ENCODE data around the gene EPHB4. TPM values are rescaled to one million over a fixed set of nuclear protein-coding genes. Genes with fewer than 3 reads are reported as not detected.
A peak's percentile ranks its signal among the peaks of the same experiment; 100 is the strongest.

EPHB4 gene
- total RNA-seq (7.3 TPM), polyA plus RNA-seq (9.6 TPM)
- long read RNA-seq, donor 1 = 0 reads
- long read RNA-seq, donor 2 = 0 reads
- long read RNA-seq, donor 3, full-length matches to known transcripts = 1 of 60 reads
- long read RNA-seq, donor 3, partial matches to known transcripts = 59 of 60 reads
- long read RNA-seq, donor 3, other reads (novel, unspliced or antisense) = 0 of 60 reads
- long read RNA-seq, donor 4, partial matches to known transcripts = 63 of 63 reads
- long read RNA-seq, donor 4, other reads (novel, unspliced or antisense) = 0 of 63 reads
- long read RNA-seq, donor 5, partial matches to known transcripts = 5 of 5 reads
- long read RNA-seq, donor 5, other reads (novel, unspliced or antisense) = 0 of 5 reads
- long read RNA-seq, donor 6, full-length matches to known transcripts = 3 of 61 reads
- long read RNA-seq, donor 6, partial matches to known transcripts = 37 of 61 reads
- long read RNA-seq, donor 6, other reads (novel, unspliced or antisense) = 21 of 61 reads
- long read RNA-seq, donor 7 = 0 reads
- long read RNA-seq, donor 8, full-length matches to known transcripts = 1 of 1 reads
- long read RNA-seq, donor 8, partial matches to known transcripts = 0 of 1 reads
- long read RNA-seq, donor 8, other reads (novel, unspliced or antisense) = 0 of 1 reads
- long read RNA-seq, donor 9, partial matches to known transcripts = 28 of 28 reads
- long read RNA-seq, donor 9, other reads (novel, unspliced or antisense) = 0 of 28 reads
- long read RNA-seq, donor 10, full-length matches to known transcripts = 1 of 18 reads
- long read RNA-seq, donor 10, partial matches to known transcripts = 10 of 18 reads
- long read RNA-seq, donor 10, other reads (novel, unspliced or antisense) = 7 of 18 reads

- Histone ChIP-seq H3K27me3 (ENCODE audit: control insufficient read depth in 2 of 2, insufficient read depth in 1 of 2, low read length in 1 of 2) (peaks cover 52 to 71% of the 10 kb centered on the region in 2 donors), H3K9me3 (ENCODE audit: control insufficient read depth in 2 of 2, insufficient read depth in 1 of 2, low read length in 1 of 2) (peaks cover 0 to 5% of the 10 kb centered on the region in 2 donors), H3K27ac (ENCODE audit: low read depth in 1 of 2, low read length in 1 of 2) (peak within 1 kb of the TSS in 1 of 2 donors; percentile 3), H3K4me3 (ENCODE audit: low read length in 2 of 2) (peak within 1 kb of the TSS; percentile 34 to 46), H3K36me3 (ENCODE audit: control insufficient read depth in 2 of 2, insufficient read depth in 2 of 2, low read length in 1 of 2) (no peaks in the 10 kb centered on the region), H3K4me1 (ENCODE audit: control insufficient read depth in 2 of 2, insufficient read depth in 2 of 2, low read length in 2 of 2) (peaks cover 0 to 22% of the 10 kb centered on the region in 2 donors)
- DNase-seq (ENCODE audit: low read depth in 6 of 9, low spot score in 9 of 9) = peak in 1 of 9 donors; percentile 30
- WGBS = under 1% methylated on average over 80 of the region's 80 CpGs
Measured at GRCh38 chr7:100827330-100828226, at the start of gene EPHB4. TSS of gene EPHB4 (minus strand) at chr7:100827523. CDS start at chr7:100827030, 493 bp downstream.

GRCh38 chr7:100875356-100875751 lies 48.0 kb upstream of the EPHB4 start:
- Histone ChIP-seq H3K27me3 (ENCODE audit: control insufficient read depth in 2 of 2, insufficient read depth in 1 of 2, low read length in 1 of 2) (no peaks in the 10 kb centered on the region), H3K9me3 (ENCODE audit: control insufficient read depth in 2 of 2, insufficient read depth in 1 of 2, low read length in 1 of 2) (peaks cover 0 to 3% of the 10 kb centered on the region in 2 donors), H3K36me3 (ENCODE audit: control insufficient read depth in 2 of 2, insufficient read depth in 2 of 2, low read length in 1 of 2) (peaks cover 28 to 58% of the 10 kb centered on the region in 2 donors), H3K4me1 (ENCODE audit: control insufficient read depth in 2 of 2, insufficient read depth in 2 of 2, low read length in 2 of 2) (peaks cover 14 to 20% of the 10 kb centered on the region in 2 donors), H3K4me3 (ENCODE audit: low read length in 2 of 2) (peak overlapping the region; percentile 76 to 89), H3K27ac (ENCODE audit: low read depth in 1 of 2, low read length in 1 of 2) (peak overlapping the region; percentile 87 to 89)
- DNase-seq (ENCODE audit: low read depth in 6 of 9, low spot score in 9 of 9) = peak in 2 of 9 donors; percentile 42 to 68
- WGBS = under 1% methylated on average over 39 of the region's 39 CpGs

GRCh38 chr7:100874577-100875355 lies 47.4 kb upstream of the EPHB4 start, which contains the start of gene SRRT:
TSS of gene SRRT (plus strand) at chr7:100875103. CDS start at chr7:100875591, 488 bp downstream.
- Histone ChIP-seq H3K4me3 (ENCODE audit: low read length in 2 of 2) (peak within 1 kb of the TSS; percentile 76 to 89), H3K27ac (ENCODE audit: low read depth in 1 of 2, low read length in 1 of 2) (peak within 1 kb of the TSS; percentile 96 to 98), H3K36me3 (ENCODE audit: control insufficient read depth in 2 of 2, insufficient read depth in 2 of 2, low read length in 1 of 2) (peaks cover 24 to 54% of the 10 kb centered on the region in 2 donors), H3K9me3 (ENCODE audit: control insufficient read depth in 2 of 2, insufficient read depth in 1 of 2, low read length in 1 of 2) (peaks cover 0 to 3% of the 10 kb centered on the region in 2 donors), H3K4me1 (ENCODE audit: control insufficient read depth in 2 of 2, insufficient read depth in 2 of 2, low read length in 2 of 2) (peaks cover 14 to 20% of the 10 kb centered on the region in 2 donors), H3K27me3 (ENCODE audit: control insufficient read depth in 2 of 2, insufficient read depth in 1 of 2, low read length in 1 of 2) (no peaks in the 10 kb centered on the region)
- DNase-seq (ENCODE audit: low read depth in 6 of 9, low spot score in 9 of 9) = peak; percentile 91 to 99 (median 97)
- 6% methylated on average over 79 of the region's 79 CpGs for WGBS

- H3K4me1 ChIP-seq (ENCODE audit: control insufficient read depth in 2 of 2, insufficient read depth in 2 of 2, low read length in 2 of 2) = peaks cover 14 to 20% of the 10 kb centered on the region in 2 donors
- DNase-seq (ENCODE audit: low read depth in 6 of 9, low spot score in 9 of 9) = no peak
- H3K27me3 ChIP-seq (ENCODE audit: control insufficient read depth in 2 of 2, insufficient read depth in 1 of 2, low read length in 1 of 2) = no peaks in the 10 kb centered on the region
- H3K4me3 ChIP-seq (ENCODE audit: low read length in 2 of 2) = peak overlapping the region; percentile 76 to 89
- H3K9me3 ChIP-seq (ENCODE audit: control insufficient read depth in 2 of 2, insufficient read depth in 1 of 2, low read length in 1 of 2) = peaks cover 0 to 3% of the 10 kb centered on the region in 2 donors
- peaks cover 22 to 48% of the 10 kb centered on the region in 2 donors for H3K36me3 ChIP-seq (ENCODE audit: control insufficient read depth in 2 of 2, insufficient read depth in 2 of 2, low read length in 1 of 2)
- 88% methylated on average over 8 of the region's 8 CpGs for WGBS
- peak overlapping the region; percentile 96 to 98 for H3K27ac ChIP-seq (ENCODE audit: low read depth in 1 of 2, low read length in 1 of 2)
Measured at GRCh38 chr7:100874300-100874576, 46.9 kb upstream of the EPHB4 start.

- no peak for DNase-seq (ENCODE audit: low read depth in 6 of 9, low spot score in 9 of 9)
- Histone ChIP-seq H3K27me3 (ENCODE audit: control insufficient read depth in 2 of 2, insufficient read depth in 1 of 2, low read length in 1 of 2) (no peaks in the 10 kb centered on the region), H3K36me3 (ENCODE audit: control insufficient read depth in 2 of 2, insufficient read depth in 2 of 2, low read length in 1 of 2) (peaks cover 17 to 43% of the 10 kb centered on the region in 2 donors), H3K9me3 (ENCODE audit: control insufficient read depth in 2 of 2, insufficient read depth in 1 of 2, low read length in 1 of 2) (peaks cover 0 to 3% of the 10 kb centered on the region in 2 donors), H3K4me3 (ENCODE audit: low read length in 2 of 2) (peak overlapping the region in 1 of 2 donors; percentile 89), H3K27ac (ENCODE audit: low read depth in 1 of 2, low read length in 1 of 2) (peak overlapping the region; percentile 96 to 98), H3K4me1 (ENCODE audit: control insufficient read depth in 2 of 2, insufficient read depth in 2 of 2, low read length in 2 of 2) (peaks cover 14 to 21% of the 10 kb centered on the region in 2 donors)
- WGBS = 99% methylated on average over 10 of the region's 10 CpGs
Measured at GRCh38 chr7:100873599-100874299, 46.4 kb upstream of the EPHB4 start.

- Histone ChIP-seq H3K9me3 (ENCODE audit: control insufficient read depth in 2 of 2, insufficient read depth in 1 of 2, low read length in 1 of 2) (peaks cover 0 to 5% of the 10 kb centered on the region in 2 donors), H3K27me3 (ENCODE audit: control insufficient read depth in 2 of 2, insufficient read depth in 1 of 2, low read length in 1 of 2) (no peaks in the 10 kb centered on the region), H3K36me3 (ENCODE audit: control insufficient read depth in 2 of 2, insufficient read depth in 2 of 2, low read length in 1 of 2) (peaks cover 15 to 19% of the 10 kb centered on the region in 2 donors), H3K27ac (ENCODE audit: low read depth in 1 of 2, low read length in 1 of 2) (peak overlapping the region; percentile 21 to 72), H3K4me3 (ENCODE audit: low read length in 2 of 2) (peak overlapping the region; percentile 49 to 69), H3K4me1 (ENCODE audit: control insufficient read depth in 2 of 2, insufficient read depth in 2 of 2, low read length in 2 of 2) (peaks cover 6 to 26% of the 10 kb centered on the region in 2 donors)
- WGBS = 55% methylated on average over 27 of the region's 27 CpGs
- no peak for DNase-seq (ENCODE audit: low read depth in 6 of 9, low spot score in 9 of 9)
Measured at GRCh38 chr7:100867776-100868485, 40.6 kb upstream of the EPHB4 start.

- DNase-seq (ENCODE audit: low read depth in 6 of 9, low spot score in 9 of 9) = peak in 5 of 9 donors; percentile 35 to 73 (median 48)
- 2% methylated on average over 42 of the region's 42 CpGs for WGBS
- H3K27me3 ChIP-seq (ENCODE audit: control insufficient read depth in 2 of 2, insufficient read depth in 1 of 2, low read length in 1 of 2) = no peaks in the 10 kb centered on the region
- peaks cover 20 to 21% of the 10 kb centered on the region in 2 donors for H3K36me3 ChIP-seq (ENCODE audit: control insufficient read depth in 2 of 2, insufficient read depth in 2 of 2, low read length in 1 of 2)
- peaks cover 6 to 26% of the 10 kb centered on the region in 2 donors for H3K4me1 ChIP-seq (ENCODE audit: control insufficient read depth in 2 of 2, insufficient read depth in 2 of 2, low read length in 2 of 2)
- peaks cover 0 to 5% of the 10 kb centered on the region in 2 donors for H3K9me3 ChIP-seq (ENCODE audit: control insufficient read depth in 2 of 2, insufficient read depth in 1 of 2, low read length in 1 of 2)
- peak within 1 kb of the TSS; percentile 49 to 69 for H3K4me3 ChIP-seq (ENCODE audit: low read length in 2 of 2)
- peak within 1 kb of the TSS; percentile 68 to 72 for H3K27ac ChIP-seq (ENCODE audit: low read depth in 1 of 2, low read length in 1 of 2)
Measured at GRCh38 chr7:100867040-100867775, 39.9 kb upstream of the EPHB4 start, which contains the start of gene TRIP6. TSS of gene TRIP6 (plus strand) at chr7:100867387. CDS start at chr7:100867498, 111 bp downstream.

All from thymus (tissue), 14 donors.